ENCODE data around the gene YWHAB. TPM values are rescaled to one million over a fixed set of nuclear protein-coding genes. Genes with fewer than 3 reads are reported as not detected.

YWHAB gene
- total RNA-seq, 1 experiment from 2014 or later = 216 TPM

GRCh38 chr20:44891826-44892225 is 6.3 kb downstream of the YWHAB start:
- peaks cover 46% of the 10 kb centered on the region for H3K4me1 Mint-ChIP-seq
- TF ChIP-seq SMAD4 (CRISPR knock-in tag; IDR thresholded peaks at IDR 0.05) (no peak), FOXJ3 (CRISPR knock-in tag; IDR thresholded peaks at IDR 0.05; ENCODE audit: borderline replicate concordance) (no peak), ZNF138 (CRISPR knock-in tag; conservative IDR thresholded peaks at IDR 0.05) (no peak), E2F5 (CRISPR knock-in tag; IDR thresholded peaks at IDR 0.05) (no peak), IRF1 (CRISPR knock-in tag; IDR thresholded peaks at IDR 0.05) (no peak), NFATC4 (CRISPR knock-in tag; IDR thresholded peaks at IDR 0.05) (no peak), ZNF263 (CRISPR knock-in tag; IDR thresholded peaks at IDR 0.05; ENCODE audit: low read depth) (no peak), ESRRA (CRISPR knock-in tag; IDR thresholded peaks at IDR 0.05; ENCODE audit: borderline replicate concordance) (no peak), RORB (CRISPR knock-in tag; IDR thresholded peaks at IDR 0.05) (no peak), GTF2I (CRISPR knock-in tag; conservative IDR thresholded peaks at IDR 0.05) (no peak), JUN (CRISPR knock-in tag; IDR thresholded peaks at IDR 0.05) (no peak), ZNF232 (CRISPR knock-in tag; IDR thresholded peaks at IDR 0.05) (no peak), PRRX2 (CRISPR knock-in tag; IDR thresholded peaks at IDR 0.05) (no peak), STAT6 (CRISPR knock-in tag; conservative IDR thresholded peaks at IDR 0.05; ENCODE audit: low read depth) (no peak), SMAD3 (CRISPR knock-in tag; IDR thresholded peaks at IDR 0.05; ENCODE audit: borderline replicate concordance) (no peak), PREB (CRISPR knock-in tag; IDR thresholded peaks at IDR 0.05; ENCODE audit: borderline replicate concordance) (no peak), SOX15 (CRISPR knock-in tag; IDR thresholded peaks at IDR 0.05) (no peak), NFE2L1 (CRISPR knock-in tag; IDR thresholded peaks at IDR 0.05) (no peak), CTCF (IDR thresholded peaks at IDR 0.05) (no peak)
- ChIA-PET CTCF (interaction anchor here (0.9 kb wide), 1 partner anchor 91 kb away, joined by 3 read pairs; no protein-coding TSS in a partner anchor), POLR2A (no interaction called here)
- H3K9me3 Mint-ChIP-seq = no peaks in the 10 kb centered on the region
- ATAC-seq = no peak
- H3K27ac Mint-ChIP-seq = no peak overlapping the region
- 0 out of 2 replicates have a peak, but pooled peaks cover 5% of the 10 kb centered on the region for H3K36me3 Mint-ChIP-seq
- no peak for DNase-seq (ENCODE audit: low spot score)
- no peak overlapping the region for H3K4me3 Mint-ChIP-seq
- H3K27me3 Mint-ChIP-seq (ENCODE audit: low read depth) = no peaks in the 10 kb centered on the region

GRCh38 chr20:44894959-44895358 is 9.5 kb downstream of the YWHAB start:
- DNase-seq (ENCODE audit: low spot score) (no peak), ATAC-seq (no peak)
- Mint-ChIP-seq H3K4me3 (no peak overlapping the region), H3K36me3 (0 out of 2 replicates have a peak, but pooled peaks cover 5% of the 10 kb centered on the region), H3K9me3 (no peaks in the 10 kb centered on the region), H3K4me1 (peaks cover 17% of the 10 kb centered on the region), H3K27me3 (ENCODE audit: low read depth) (no peaks in the 10 kb centered on the region), H3K27ac (peak overlapping the region; percentile 7; the same call in 1 of the 2 replicates)
- POLR2A ChIA-PET = interaction anchor here (1.4 kb wide), 1 partner anchor 9 kb away, joined by 3 read pairs; the partner anchor contains the start of gene YWHAB
- CTCF ChIA-PET = no interaction called here
- TF ChIP-seq FOXP4 (CRISPR knock-in tag; IDR thresholded peaks at IDR 0.05) = no peak
- TF ChIP-seq IRF1 (CRISPR knock-in tag; IDR thresholded peaks at IDR 0.05) = no peak
- TF ChIP-seq ZMAT4 (CRISPR knock-in tag; IDR thresholded peaks at IDR 0.05) = no peak
- no peak for TF ChIP-seq ZNF425 (CRISPR knock-in tag; conservative IDR thresholded peaks at IDR 0.05)
- TF ChIP-seq IRF2 (CRISPR knock-in tag; IDR thresholded peaks at IDR 0.05; ENCODE audit: borderline replicate concordance, low read depth) = no peak
- TF ChIP-seq PRRX2 (CRISPR knock-in tag; IDR thresholded peaks at IDR 0.05) = no peak
- TF ChIP-seq MXD4 (CRISPR knock-in tag; IDR thresholded peaks at IDR 0.05; ENCODE audit: borderline replicate concordance) = no peak

Measured in WTC11 (cell line).